Tibial artery (tissue), 4 donors: ENCODE results near the gene MCL1.
"Not testable (repeated sequence)": the region's sequence is repeated elsewhere in the genome, so short reads cannot be mapped to it uniquely, and the experiment has no call there.

Experiments used
- DNase-seq, 2 donors: peaks; one replicate each; pipeline ENCODE4 v3.0.0-alpha.2; 2019
- H3K27ac ChIP-seq, 2 donors: fragments of 200-600 bp; sonication (generic) in 1 of 2; 1 replicate in 1 of 2; 2 replicates in 1 of 2; pipeline ENCODE4 v1.5.1; 2018 to 2019; ENCODE audit warnings: mild to moderate bottlenecking in 1 of 2
- H3K27me3 ChIP-seq, 2 donors: fragments of 200-600 bp; sonication (generic) in 1 of 2; one replicate each; pipeline versions ENCODE4 v1.5.1 to v1.6.0; 2016 to 2019
- H3K36me3 ChIP-seq, 3 donors: fragments of 200-600 bp; sonication (generic) in 2 of 3; one replicate each; pipeline ENCODE4 v1.5.1; 2016 to 2019; ENCODE audit warnings: mild to moderate bottlenecking in 2 of 3
- H3K4me1 ChIP-seq, 4 donors: fragments of 200-600 bp; sonication (generic) in 2 of 4; 1 replicate in 3 of 4; 2 replicates in 1 of 4; pipeline ENCODE4 v1.5.1; 2016 to 2019
- H3K4me3 ChIP-seq, 2 donors: fragments of 200-600 bp; sonication (generic) in 1 of 2; 1 replicate in 1 of 2; 2 replicates in 1 of 2; pipeline ENCODE4 v1.5.1; 2018 to 2019; ENCODE audit warnings: mild to moderate bottlenecking in 2 of 2
- H3K9me3 ChIP-seq, 3 donors: fragments of 200-600 bp; sonication (generic) in 1 of 3; one replicate each; pipeline ENCODE4 v1.5.1; 2016 to 2019
- CTCF ChIP-seq, 2 experiments: fragments of 200-600 bp in 1 of 2; fragments of 450-650 bp in 1 of 2; IDR thresholded peaks; one replicate each; pipeline ENCODE4 v1.5.1; 2017 to 2019; ENCODE audit warnings: antibody characterized with exemption in 2 of 2, mild to moderate bottlenecking in 1 of 2, moderate library complexity in 1 of 2
- intact Hi-C: fragments of 100-400 bp; cut with DNase I; formaldehyde crosslinking; loops from one replicate; pipeline ENCODE4 v1.15.0; 2023; ENCODE audit warnings: low total_unique reads

Gene MCL1

DNA sequence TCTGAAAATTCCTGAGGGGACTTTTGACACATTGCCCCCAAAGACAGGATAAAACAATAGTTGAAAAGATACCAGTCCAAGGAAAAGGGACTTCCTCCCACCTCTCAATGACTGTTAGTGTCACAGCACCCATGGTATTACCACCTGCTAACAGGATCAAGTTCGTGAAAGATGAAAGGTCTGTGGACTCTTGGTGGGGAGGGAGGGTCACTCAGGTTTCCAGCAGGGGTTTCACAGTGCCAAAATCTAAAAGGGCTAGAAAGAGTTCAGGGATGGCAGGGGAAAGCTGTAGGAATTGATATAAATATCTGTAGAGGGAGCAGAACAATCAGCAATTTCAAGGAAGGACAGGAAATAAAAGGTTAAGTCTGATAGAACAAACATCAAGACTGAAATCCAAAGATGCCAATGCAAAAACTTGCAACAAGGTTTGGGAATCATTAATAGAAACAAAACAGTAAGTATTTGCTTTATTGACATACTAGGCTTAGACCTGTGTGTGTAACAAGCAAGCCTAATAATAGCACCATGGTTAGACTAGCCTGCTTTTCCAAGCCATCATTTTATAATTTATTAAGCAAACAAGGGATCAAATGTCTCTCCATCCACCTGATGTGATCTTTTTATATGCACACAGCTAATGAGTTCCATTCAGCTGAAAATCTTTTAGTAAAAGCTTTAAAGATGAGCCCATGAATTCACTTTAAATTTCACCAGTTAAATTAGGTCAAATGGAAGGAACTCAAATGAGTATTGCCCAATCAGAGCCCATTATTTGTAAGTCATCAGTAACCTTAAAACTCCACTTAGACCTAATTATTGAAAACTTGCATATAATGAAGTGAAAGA lies 3.7 kb downstream of the MCL1 start:
- Histone ChIP-seq H3K4me3 (peak overlapping the region; percentile 93 to 97), H3K4me1 (peaks cover 0 to 57% (median 43%) of the 10 kb centered on the region in 4 donors), H3K27ac (peak overlapping the region; percentile 99), H3K27me3 (no peaks in the 10 kb centered on the region), H3K9me3 (no peaks in the 10 kb centered on the region), H3K36me3 (peaks cover 63 to 83% (median 68%) of the 10 kb centered on the region in 3 donors)
- intact Hi-C loops = loop anchor here (5.0 kb wide), 1 partner anchor 47 kb away; no protein-coding TSS in a partner anchor
- no peak for DNase-seq
- no peak for TF ChIP-seq CTCF (IDR thresholded peaks at IDR 0.05)

DNA sequence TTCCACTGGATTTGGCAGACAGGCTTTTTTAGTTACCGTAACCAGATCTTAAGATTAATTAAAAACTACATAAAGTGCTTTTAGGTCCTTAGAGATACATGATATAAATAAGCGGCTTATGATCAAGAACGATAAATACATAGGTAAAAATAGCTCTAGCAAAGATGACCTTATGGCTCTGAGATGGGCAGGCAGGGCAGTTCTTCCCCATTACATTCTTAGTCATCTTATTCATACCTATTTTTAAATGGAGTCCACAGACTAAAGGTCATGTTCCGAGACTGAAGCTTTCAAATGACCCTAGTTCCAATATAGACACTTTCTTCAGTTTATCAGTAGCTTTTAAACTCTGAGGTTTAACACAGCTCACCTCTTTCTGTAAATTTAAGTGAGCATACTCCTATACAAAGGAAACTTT lies 4.3 kb downstream of the MCL1 start:
- intact Hi-C loops = loop anchor here (5.0 kb wide), 1 partner anchor 47 kb away; no protein-coding TSS in a partner anchor
- no peak for TF ChIP-seq CTCF (IDR thresholded peaks at IDR 0.05)
- Histone ChIP-seq H3K27ac (peak overlapping the region; percentile 99), H3K4me1 (peaks cover 0 to 58% (median 45%) of the 10 kb centered on the region in 4 donors), H3K4me3 (peak overlapping the region; percentile 93 to 97), H3K27me3 (no peaks in the 10 kb centered on the region), H3K9me3 (no peaks in the 10 kb centered on the region), H3K36me3 (peaks cover 63 to 83% (median 69%) of the 10 kb centered on the region in 3 donors)
- DNase-seq = no peak

DNA sequence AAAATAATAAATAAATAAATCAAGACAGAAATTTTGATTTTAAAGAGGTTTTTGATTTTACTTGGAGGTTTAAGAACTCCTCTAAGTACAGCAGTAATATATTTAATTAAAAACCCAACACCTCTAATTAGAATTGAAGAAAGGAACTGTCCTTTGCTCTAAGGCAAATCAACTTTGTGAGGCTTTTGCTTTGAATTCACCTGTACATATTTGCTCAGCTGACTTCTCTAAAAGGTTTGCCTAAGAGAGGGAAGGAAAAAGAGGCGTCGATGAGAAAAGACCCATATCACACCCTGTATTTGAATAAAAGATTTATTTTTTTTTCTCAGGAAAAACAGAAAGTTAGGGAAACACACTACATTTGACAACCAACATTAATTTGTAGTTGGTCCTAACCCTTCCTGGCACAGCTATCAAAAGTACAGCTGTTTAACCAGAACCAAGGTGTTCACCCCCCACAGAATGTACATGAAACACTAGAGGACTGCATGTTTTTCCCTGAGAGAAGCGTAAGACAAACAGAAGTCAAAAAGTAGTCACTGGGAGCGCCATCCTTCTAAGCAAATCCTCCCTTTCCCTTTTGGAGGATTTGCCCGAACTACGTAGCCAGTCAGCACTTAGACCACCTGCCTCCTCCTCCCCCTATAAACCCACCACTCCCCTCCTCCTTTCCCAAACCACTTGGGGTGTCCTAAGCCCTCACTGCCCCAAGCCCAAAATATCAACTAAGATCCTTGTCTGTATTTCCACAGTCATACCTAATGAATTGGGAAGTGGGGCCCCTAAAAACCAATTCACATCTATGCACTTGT lies 4.9 kb downstream of the MCL1 start:
- H3K27me3 ChIP-seq = no peaks in the 10 kb centered on the region
- H3K27ac ChIP-seq = peak overlapping the region; percentile 99
- peaks cover 0 to 62% (median 49%) of the 10 kb centered on the region in 4 donors for H3K4me1 ChIP-seq
- peak overlapping the region; percentile 93 to 97 for H3K4me3 ChIP-seq
- no peak for DNase-seq
- H3K9me3 ChIP-seq = no peaks in the 10 kb centered on the region
- H3K36me3 ChIP-seq = peaks cover 63 to 86% (median 69%) of the 10 kb centered on the region in 3 donors
- intact Hi-C loops = loop anchor here (5.0 kb wide), 1 partner anchor 48 kb away; no protein-coding TSS in a partner anchor
- TF ChIP-seq CTCF (IDR thresholded peaks at IDR 0.05) = no peak

- intact Hi-C loops, H3K9me3 ChIP-seq, DNase-seq, H3K27me3 ChIP-seq: not testable (repeated sequence)
- H3K4me3 ChIP-seq = peak overlapping the region; percentile 93 to 97
- peaks cover 58 to 81% (median 69%) of the 10 kb centered on the region in 3 donors for H3K36me3 ChIP-seq
- H3K27ac ChIP-seq = peak overlapping the region; percentile 99
- peaks cover 0 to 70% (median 56%) of the 10 kb centered on the region in 4 donors for H3K4me1 ChIP-seq
Measured at GRCh38 chr1:150573648-150574071, 5.8 kb downstream of the MCL1 start.

DNA sequence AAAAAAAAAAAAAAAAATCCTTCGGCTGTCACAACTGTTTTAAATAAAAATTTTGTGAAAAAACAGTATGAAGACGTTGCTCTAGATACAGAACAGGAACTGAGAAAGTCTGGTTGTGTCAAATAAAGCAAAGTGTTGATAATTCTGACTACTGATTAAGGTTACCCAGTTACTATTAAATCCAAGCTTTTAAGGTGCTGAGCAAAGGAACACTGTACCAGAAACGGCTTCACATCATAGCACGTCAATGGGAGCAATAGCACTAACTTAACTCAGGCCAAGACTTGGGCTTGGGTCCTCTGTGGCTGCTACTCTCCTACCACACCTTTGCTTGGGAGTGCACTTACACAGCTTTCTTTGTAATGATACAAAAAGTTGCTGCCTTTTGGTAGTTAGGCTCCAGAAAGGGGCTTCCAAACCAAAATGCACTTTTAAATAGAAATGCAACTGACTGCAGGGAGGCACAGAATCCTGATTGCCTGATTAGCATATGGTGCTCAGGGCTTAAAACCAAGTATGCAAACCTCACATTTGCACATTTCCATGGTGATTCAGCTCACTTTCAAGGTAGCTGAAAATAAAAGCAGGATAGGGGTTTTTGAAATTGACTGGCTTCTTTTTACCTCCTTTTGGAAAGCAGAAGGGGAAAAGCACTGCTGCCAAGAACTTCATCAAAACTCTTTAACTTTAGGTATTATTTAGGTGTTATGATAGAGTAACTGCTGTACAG lies 6.3 kb downstream of the MCL1 start:
- no peak for TF ChIP-seq CTCF (IDR thresholded peaks at IDR 0.05)
- Histone ChIP-seq H3K27me3 (no peaks in the 10 kb centered on the region), H3K27ac (peak overlapping the region; percentile 99), H3K36me3 (peaks cover 57 to 75% (median 66%) of the 10 kb centered on the region in 3 donors), H3K4me1 (peaks cover 0 to 73% (median 59%) of the 10 kb centered on the region in 4 donors), H3K4me3 (peak overlapping the region; percentile 93 to 97), H3K9me3 (no peaks in the 10 kb centered on the region)
- no peak for DNase-seq
- intact Hi-C loops = no loop called here
